Glutamatergic neuron (in vitro differentiated cells): ENCODE results near the gene CYP4F3. TPM values are rescaled to one million over a fixed set of nuclear protein-coding genes. Genes with fewer than 3 reads are reported as not detected.

Experiments used
- DNase-seq: peaks from one replicate; pipeline ENCODE4 v3.0.0; 2022
- H3K27ac Mint-ChIP-seq: one replicate; pipeline ENCODE4 v1.8.0; 2020; ENCODE audit warnings: mild to moderate bottlenecking, mixed read lengths, inconsistent platforms; ENCODE audit not compliant: unreplicated experiment
- H3K27me3 Mint-ChIP-seq: one replicate; pipeline ENCODE4 v1.8.0; 2020; ENCODE audit warnings: mild to moderate bottlenecking, moderate library complexity, mixed read lengths, inconsistent platforms; ENCODE audit not compliant: unreplicated experiment
- H3K36me3 Mint-ChIP-seq: one replicate; pipeline ENCODE4 v1.8.0; 2020; ENCODE audit warnings: mild to moderate bottlenecking, mixed read lengths, inconsistent platforms; ENCODE audit not compliant: unreplicated experiment
- H3K4me1 Mint-ChIP-seq: one replicate; pipeline ENCODE4 v1.8.0; 2020; ENCODE audit warnings: mild to moderate bottlenecking, low read depth, mixed read lengths, inconsistent platforms; ENCODE audit not compliant: unreplicated experiment
- H3K4me3 Mint-ChIP-seq: one replicate; pipeline ENCODE4 v1.8.0; 2020; ENCODE audit warnings: mild to moderate bottlenecking, mixed read lengths, inconsistent platforms; ENCODE audit not compliant: unreplicated experiment
- H3K9me3 Mint-ChIP-seq: one replicate; pipeline ENCODE4 v1.8.0; 2020; ENCODE audit warnings: mild to moderate bottlenecking, moderate library complexity, mixed read lengths, inconsistent platforms; ENCODE audit not compliant: unreplicated experiment
- CTCF ChIP-seq: fragments of 200-600 bp; sonication (generic); IDR thresholded peaks from one replicate; pipeline ENCODE4 v1.5.0; 2021; ENCODE audit not compliant: partially characterized antibody, unreplicated experiment
- total RNA-seq: library from RNA; stranded (reverse); fragmentation: NEBNext Ultra II Directional; extraction: Animal tissue kit (Norgen Biotek cat#: 25700); gene quantifications from one replicate; pipeline ENCODE4 v1.2.1, GENCODE V29; 2021; ENCODE audit not compliant: unreplicated experiment

The CYP4F3 gene
- total RNA-seq, 1 donor from 2014 or later, result not detected

- no peak overlapping the region for H3K27ac Mint-ChIP-seq
- H3K9me3 Mint-ChIP-seq, result peaks cover 9% of the 10 kb centered on the region
- no peaks in the 10 kb centered on the region for H3K4me1 Mint-ChIP-seq
- H3K27me3 Mint-ChIP-seq, result peaks cover 11% of the 10 kb centered on the region
- no peak for DNase-seq
- TF ChIP-seq CTCF, result no peak
- peaks cover 5% of the 10 kb centered on the region for H3K36me3 Mint-ChIP-seq
- no peak overlapping the region for H3K4me3 Mint-ChIP-seq
These were observed 29.2 kb downstream of the CYP4F3 start for GRCh38 chr19:15669891-15670290.

- no peak overlapping the region for H3K27ac Mint-ChIP-seq
- DNase-seq, result no peak
- peaks cover 5% of the 10 kb centered on the region for H3K36me3 Mint-ChIP-seq
- H3K4me1 Mint-ChIP-seq, result no peaks in the 10 kb centered on the region
- no peak overlapping the region for H3K4me3 Mint-ChIP-seq
- no peak for TF ChIP-seq CTCF
- peaks cover 5% of the 10 kb centered on the region for H3K9me3 Mint-ChIP-seq
- peaks cover 10% of the 10 kb centered on the region for H3K27me3 Mint-ChIP-seq
These were observed 30.6 kb downstream of the CYP4F3 start for GRCh38 chr19:15671237-15671821.

- Mint-ChIP-seq H3K4me1 (no peaks in the 10 kb centered on the region), H3K4me3 (no peak overlapping the region), H3K27me3 (peaks cover 10% of the 10 kb centered on the region), H3K9me3 (peaks cover 5% of the 10 kb centered on the region), H3K27ac (no peak overlapping the region), H3K36me3 (peaks cover 5% of the 10 kb centered on the region)
- TF ChIP-seq CTCF, result no peak
- no peak for DNase-seq
These were observed 31.3 kb downstream of the CYP4F3 start for GRCh38 chr19:15671891-15672579.

- Mint-ChIP-seq H3K27ac (no peak within 1 kb of the TSS), H3K9me3 (peaks cover 5% of the 10 kb centered on the region)
These were observed 32.0 kb downstream of the CYP4F3 start, which contains the start of gene CYP4F12 for GRCh38 chr19:15672580-15673175. CYP4F12 (plus strand) TSS chr19:15673087; CDS start chr19:15673530, 443 bp downstream.

More at GRCh38 chr19:15672580-15673175, 32.0 kb downstream of the CYP4F3 start, which contains the start of gene CYP4F12:
- H3K4me1 Mint-ChIP-seq, result no peaks in the 10 kb centered on the region
- no peak for TF ChIP-seq CTCF
- H3K4me3 Mint-ChIP-seq, result no peak within 1 kb of the TSS
- no peak for DNase-seq
- H3K36me3 Mint-ChIP-seq, result peaks cover 9% of the 10 kb centered on the region
- peaks cover 10% of the 10 kb centered on the region for H3K27me3 Mint-ChIP-seq
